ENCODE results near the gene WDR43. TPM values are rescaled to one million over a fixed set of nuclear protein-coding genes. Genes with fewer than 3 reads are reported as not detected.

The WDR43 gene
- total RNA-seq, 1 donor from 2014 or later, result 37.6 TPM

DNA sequence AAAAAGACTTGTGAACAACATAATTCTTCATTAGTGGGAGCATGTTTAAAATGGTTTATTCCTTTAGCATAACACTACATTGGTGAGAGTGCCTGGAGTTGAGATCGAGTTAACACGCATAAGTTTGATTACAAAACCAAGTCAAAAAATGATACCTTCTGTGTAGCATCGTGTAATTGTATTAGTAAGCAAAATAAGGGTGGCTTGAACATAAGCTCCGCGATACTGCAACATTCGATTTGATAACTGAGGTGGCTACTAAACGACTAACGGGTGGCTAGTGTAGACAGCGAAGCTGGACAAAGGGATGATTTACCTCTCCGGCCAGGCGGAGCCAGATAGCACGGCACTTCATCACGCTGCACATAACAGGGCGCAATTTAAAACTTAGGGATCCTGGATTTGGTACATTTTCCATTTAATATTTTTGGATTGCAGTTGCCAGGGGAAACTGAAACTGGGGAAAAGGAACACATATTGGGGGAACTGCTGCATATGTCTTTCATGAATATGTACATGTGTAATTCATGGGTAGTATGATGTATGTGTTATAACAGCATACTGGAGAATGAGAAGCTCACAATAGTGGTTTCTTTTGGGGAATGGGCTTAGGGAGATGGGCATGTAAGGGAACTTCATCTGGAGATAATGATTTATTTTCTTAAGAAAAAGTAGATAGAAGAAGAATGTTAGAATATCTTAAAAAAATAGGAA is 50.2 kb downstream of the WDR43 start:
- Mint-ChIP-seq H3K4me3 (ENCODE audit: unreplicated experiment) (no peak overlapping the region), H3K4me1 (ENCODE audit: low read depth) (no peaks in the 10 kb centered on the region), H3K36me3 (ENCODE audit: low read depth) (peaks cover 48% of the 10 kb centered on the region), H3K27me3 (ENCODE audit: low read depth) (no peaks in the 10 kb centered on the region), H3K27ac (ENCODE audit: unreplicated experiment) (no peak overlapping the region), H3K9me3 (ENCODE audit: low read depth) (peaks cover 3% of the 10 kb centered on the region)
- TF ChIP-seq, protein P1, sequence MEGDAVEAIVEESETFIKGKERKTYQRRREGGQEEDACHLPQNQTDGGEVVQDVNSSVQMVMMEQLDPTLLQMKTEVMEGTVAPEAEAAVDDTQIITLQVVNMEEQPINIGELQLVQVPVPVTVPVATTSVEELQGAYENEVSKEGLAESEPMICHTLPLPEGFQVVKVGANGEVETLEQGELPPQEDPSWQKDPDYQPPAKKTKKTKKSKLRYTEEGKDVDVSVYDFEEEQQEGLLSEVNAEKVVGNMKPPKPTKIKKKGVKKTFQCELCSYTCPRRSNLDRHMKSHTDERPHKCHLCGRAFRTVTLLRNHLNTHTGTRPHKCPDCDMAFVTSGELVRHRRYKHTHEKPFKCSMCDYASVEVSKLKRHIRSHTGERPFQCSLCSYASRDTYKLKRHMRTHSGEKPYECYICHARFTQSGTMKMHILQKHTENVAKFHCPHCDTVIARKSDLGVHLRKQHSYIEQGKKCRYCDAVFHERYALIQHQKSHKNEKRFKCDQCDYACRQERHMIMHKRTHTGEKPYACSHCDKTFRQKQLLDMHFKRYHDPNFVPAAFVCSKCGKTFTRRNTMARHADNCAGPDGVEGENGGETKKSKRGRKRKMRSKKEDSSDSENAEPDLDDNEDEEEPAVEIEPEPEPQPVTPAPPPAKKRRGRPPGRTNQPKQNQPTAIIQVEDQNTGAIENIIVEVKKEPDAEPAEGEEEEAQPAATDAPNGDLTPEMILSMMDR (IDR thresholded peaks at IDR 0.05), result no peak
- no peak for DNase-seq (ENCODE audit: low spot score)

DNA sequence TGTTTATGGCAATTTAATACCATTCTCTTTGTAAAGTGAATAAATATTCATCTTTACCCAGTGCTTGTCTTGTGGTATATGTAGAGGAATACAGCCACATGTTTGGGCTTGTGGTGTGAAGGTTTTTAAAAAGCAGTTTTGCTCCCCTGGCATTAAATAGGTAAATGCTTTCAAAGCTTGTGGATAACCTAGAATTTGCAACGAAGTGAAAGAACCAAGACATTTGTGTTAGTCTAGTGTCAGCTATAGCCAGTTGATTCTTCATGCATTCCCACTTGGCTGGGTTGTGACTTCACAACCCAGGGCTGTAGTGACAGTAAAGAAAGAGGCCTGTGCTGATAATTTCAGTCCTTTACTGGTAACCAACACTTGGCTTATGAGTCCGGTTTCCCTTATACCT is 53.7 kb downstream of the WDR43 start:
- Mint-ChIP-seq H3K27me3 (ENCODE audit: low read depth) (no peaks in the 10 kb centered on the region), H3K4me3 (ENCODE audit: unreplicated experiment) (no peak overlapping the region), H3K36me3 (ENCODE audit: low read depth) (peaks cover 43% of the 10 kb centered on the region), H3K9me3 (ENCODE audit: low read depth) (peaks cover 3% of the 10 kb centered on the region), H3K27ac (ENCODE audit: unreplicated experiment) (no peak overlapping the region), H3K4me1 (ENCODE audit: low read depth) (peaks cover 4% of the 10 kb centered on the region)
- TF ChIP-seq, protein P1 (IDR thresholded peaks at IDR 0.05), result no peak
- no peak for DNase-seq (ENCODE audit: low spot score)

DNA sequence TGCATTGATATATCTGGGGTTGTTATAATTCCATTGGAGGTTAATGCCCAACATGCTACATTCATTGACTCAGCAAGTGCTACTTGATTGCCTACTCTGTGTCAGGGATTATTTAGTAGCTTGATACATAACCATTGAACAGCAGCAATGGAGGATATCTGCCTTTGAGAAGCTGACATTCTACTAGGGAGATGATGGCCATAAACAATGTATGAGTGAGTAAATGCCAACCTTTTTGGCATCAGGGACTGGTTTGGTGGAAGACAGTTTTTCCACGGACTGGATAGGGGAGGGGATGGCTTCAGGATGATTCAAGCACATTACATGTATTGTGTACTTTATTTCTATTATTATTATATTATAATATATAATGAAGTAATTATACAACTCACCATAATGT is 54.7 kb downstream of the WDR43 start:
- H3K4me1 Mint-ChIP-seq (ENCODE audit: low read depth), result peaks cover 4% of the 10 kb centered on the region
- no peak for DNase-seq (ENCODE audit: low spot score)
- H3K36me3 Mint-ChIP-seq (ENCODE audit: low read depth), result peaks cover 34% of the 10 kb centered on the region
- H3K27me3 Mint-ChIP-seq (ENCODE audit: low read depth), result no peaks in the 10 kb centered on the region
- TF ChIP-seq, protein P1 (IDR thresholded peaks at IDR 0.05), result no peak
- peaks cover 3% of the 10 kb centered on the region for H3K9me3 Mint-ChIP-seq (ENCODE audit: low read depth)
- H3K27ac Mint-ChIP-seq (ENCODE audit: unreplicated experiment), result no peak overlapping the region
- H3K4me3 Mint-ChIP-seq (ENCODE audit: unreplicated experiment), result no peak overlapping the region

DNA sequence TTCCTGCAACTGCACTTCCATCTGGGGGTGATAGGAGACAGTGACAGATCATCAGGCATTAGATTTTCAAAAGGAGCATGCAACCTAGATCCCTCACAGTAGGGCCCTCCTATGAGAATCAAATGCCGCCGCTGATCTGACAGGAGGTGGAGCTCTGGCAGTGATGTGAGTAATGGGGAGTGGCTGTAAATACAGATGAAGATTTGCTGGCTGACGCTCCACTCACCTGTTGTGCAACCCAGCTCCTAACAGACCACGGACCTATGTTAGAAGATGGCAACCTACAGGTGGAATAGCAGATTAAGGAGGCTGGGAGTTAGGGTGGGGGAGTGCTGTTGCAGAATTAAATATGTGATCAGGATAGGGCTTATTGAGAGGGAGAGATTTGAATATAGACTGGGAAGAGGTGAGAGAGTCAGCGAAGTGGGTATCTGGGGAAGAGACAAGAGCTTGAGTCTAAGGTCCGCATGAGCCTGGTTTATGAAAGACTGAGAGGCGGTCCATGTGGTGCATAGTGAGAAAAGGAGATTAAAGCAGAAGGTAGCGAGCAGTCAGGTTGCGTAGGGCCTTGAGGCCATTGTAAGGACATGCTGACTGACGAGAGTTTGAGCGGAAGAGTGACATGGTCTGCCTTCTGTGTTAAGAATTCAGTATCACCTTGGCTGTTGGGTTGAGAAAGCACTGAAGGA is 55.3 kb downstream of the WDR43 start:
- Mint-ChIP-seq H3K27me3 (ENCODE audit: low read depth) (no peaks in the 10 kb centered on the region), H3K4me1 (ENCODE audit: low read depth) (peaks cover 4% of the 10 kb centered on the region), H3K36me3 (ENCODE audit: low read depth) (peaks cover 30% of the 10 kb centered on the region), H3K9me3 (ENCODE audit: low read depth) (peaks cover 3% of the 10 kb centered on the region), H3K27ac (ENCODE audit: unreplicated experiment) (no peak overlapping the region), H3K4me3 (ENCODE audit: unreplicated experiment) (no peak overlapping the region)
- no peak for DNase-seq (ENCODE audit: low spot score)
- TF ChIP-seq, protein P1 (IDR thresholded peaks at IDR 0.05), result no peak

DNA sequence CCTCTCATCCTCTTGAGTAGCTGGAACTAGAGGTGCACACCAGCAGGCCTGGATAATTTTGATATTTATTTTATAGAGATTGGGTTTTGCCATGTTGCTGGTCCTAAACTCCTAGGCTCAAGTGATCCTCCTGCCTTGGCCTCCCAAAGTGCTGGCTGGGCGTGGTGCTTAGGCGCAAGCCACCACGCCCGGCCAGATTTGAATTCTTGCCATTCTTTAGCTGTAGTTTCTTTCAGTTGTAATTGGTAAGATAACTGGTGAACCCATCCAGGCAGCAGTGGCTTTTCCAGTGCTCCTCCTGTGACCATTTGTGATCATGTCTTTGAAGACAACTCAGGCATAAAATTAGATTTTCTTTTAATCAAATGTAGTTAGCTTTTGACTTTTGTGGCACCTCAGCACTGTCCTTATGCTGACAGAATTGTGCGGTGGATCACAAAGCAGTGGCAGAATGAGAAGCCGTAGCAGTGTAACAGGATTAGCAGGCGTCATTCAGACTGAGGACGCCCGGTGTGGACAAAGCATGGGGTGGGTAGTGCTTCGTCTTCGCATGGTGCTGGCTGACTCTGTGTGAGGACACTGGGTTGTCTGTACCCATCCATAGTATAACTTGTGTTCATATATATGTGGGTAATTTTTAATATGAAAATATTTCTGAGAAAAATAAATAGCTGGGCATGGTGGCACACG is 56.6 kb downstream of the WDR43 start:
- peaks cover 24% of the 10 kb centered on the region for H3K36me3 Mint-ChIP-seq (ENCODE audit: low read depth)
- H3K27ac Mint-ChIP-seq (ENCODE audit: unreplicated experiment), result no peak overlapping the region
- no peak overlapping the region for H3K4me3 Mint-ChIP-seq (ENCODE audit: unreplicated experiment)
- no peaks in the 10 kb centered on the region for H3K27me3 Mint-ChIP-seq (ENCODE audit: low read depth)
- DNase-seq (ENCODE audit: low spot score), result no peak
- peaks cover 3% of the 10 kb centered on the region for H3K9me3 Mint-ChIP-seq (ENCODE audit: low read depth)
- peaks cover 7% of the 10 kb centered on the region for H3K4me1 Mint-ChIP-seq (ENCODE audit: low read depth)
- TF ChIP-seq, protein P1 (IDR thresholded peaks at IDR 0.05), result no peak

All from chondrocyte (in vitro differentiated cells).